Stimulated activated CD4-positive, alpha-beta T cell treated with anti-CD3 and anti-CD28 coated beads, TNF-alpha, amount 100 ng/mL, for 48 hours (primary cell): ENCODE data around the gene FGF14.
"Not testable (repeated sequence)": the region's sequence is repeated elsewhere in the genome, so short reads cannot be mapped to it uniquely, and the experiment has no call there.

Experiments used
- DNase-seq, 3 donors: peaks; one replicate each; pipeline ENCODE4 v3.0.0-alpha.2; 2020; ENCODE audit warnings: low read depth in 3 of 3

The FGF14 gene

GRCh38 chr13:102136735-102137296 lies 265.0 kb downstream of the FGF14 start:
- no peak for DNase-seq

DNA sequence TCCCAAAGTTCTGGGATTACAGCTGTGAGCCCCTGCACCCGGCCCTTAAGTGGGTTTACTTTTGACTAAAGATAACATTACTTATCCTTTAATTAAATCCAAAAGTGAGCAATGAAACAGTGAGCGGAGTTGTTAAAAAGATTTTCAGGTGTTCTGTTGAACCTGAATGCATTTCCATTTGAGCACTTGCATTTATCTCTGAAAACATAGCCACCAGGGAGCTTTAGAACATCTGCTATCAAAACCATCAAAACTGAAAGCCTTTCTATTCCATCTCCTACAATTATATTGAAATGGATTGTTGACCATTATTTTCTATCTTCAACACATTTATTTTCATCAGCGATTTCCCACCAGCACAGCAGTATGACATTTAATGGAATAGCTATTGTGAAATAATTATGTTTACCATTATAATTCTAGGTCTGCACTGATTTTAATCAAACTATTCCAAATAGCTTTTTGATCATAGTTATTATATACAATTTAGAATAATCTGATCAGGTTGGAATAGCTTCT lies 269.0 kb downstream of the FGF14 start:
- DNase-seq = no peak

GRCh38 chr13:102131246-102131645 lies 270.6 kb downstream of the FGF14 start:
- no peak for DNase-seq

GRCh38 chr13:102128216-102128810 lies 273.5 kb downstream of the FGF14 start:
- DNase-seq = no peak

GRCh38 chr13:102127153-102127552 lies 274.7 kb downstream of the FGF14 start:
- no peak for DNase-seq

GRCh38 chr13:102122147-102122546 lies 279.7 kb downstream of the FGF14 start:
- no peak for DNase-seq

DNA sequence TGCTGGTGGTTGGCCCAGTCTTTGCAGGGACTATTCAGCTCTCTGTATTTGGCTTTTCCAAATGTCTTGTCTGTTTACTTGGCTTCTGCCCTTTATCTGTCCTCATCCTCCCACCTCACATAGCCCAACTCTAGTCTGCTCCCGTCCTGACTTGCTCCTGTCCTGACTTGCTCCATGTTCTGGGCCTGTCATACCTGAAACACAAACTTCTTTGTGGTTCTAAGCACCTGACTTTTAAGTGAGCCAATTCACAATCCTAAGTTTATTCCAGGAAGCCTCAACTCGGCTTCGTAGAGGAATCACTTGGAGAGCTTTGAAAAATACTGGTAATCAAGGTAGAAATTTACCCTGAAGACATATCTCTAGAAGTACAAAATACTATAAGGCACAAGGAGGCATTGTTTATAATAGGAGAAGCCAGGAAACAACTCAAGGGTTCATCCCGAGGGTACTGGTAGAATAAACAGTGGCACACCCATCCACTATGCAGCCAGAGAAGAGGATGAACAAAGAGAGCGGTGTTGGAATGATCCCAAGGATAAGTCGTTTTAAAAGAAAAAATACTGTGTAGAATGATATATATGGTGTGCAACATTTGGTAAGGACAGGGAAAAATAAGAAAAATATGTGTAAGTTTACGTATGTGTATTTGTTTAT lies 284.5 kb downstream of the FGF14 start:
- no peak for DNase-seq

DNA sequence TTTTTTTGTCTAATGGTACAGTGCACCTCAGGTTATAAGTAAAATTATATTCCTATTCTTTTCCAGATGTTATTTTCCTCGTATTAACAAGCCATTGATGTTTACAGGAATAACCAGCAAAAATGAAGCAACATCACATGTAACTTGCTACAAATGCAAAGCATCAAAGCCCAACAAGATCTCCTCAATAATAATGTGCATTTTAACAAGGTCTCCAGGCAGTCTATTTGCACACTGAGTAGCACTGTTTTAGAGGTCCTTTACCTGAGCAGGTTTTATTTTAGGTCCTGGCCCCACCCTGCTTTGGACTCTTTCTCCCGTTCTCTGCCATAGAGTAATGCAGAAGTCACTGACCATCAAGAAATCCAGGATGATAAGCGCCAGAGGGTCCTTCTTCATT lies 298.4 kb downstream of the FGF14 start:
- no peak for DNase-seq

DNA sequence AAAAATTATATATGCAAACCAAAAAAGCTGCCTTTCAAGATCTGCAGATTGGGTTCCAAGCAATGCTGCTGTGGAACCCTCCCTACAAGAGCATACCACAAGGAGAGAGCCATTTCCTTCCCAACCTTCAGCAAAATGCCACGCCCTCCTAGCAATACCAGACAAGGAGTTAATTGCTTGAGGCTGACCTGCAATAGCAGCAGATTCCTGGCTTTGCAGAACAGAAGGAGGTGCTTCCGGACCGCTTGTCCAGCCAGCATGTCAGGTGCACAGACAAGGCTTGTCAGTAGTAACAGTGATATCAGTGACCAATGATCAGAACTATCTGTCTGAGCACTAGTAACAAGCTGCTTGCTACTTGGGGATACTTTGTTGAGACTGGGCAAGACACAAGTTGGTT lies 301.6 kb downstream of the FGF14 start:
- DNase-seq = no peak

DNA sequence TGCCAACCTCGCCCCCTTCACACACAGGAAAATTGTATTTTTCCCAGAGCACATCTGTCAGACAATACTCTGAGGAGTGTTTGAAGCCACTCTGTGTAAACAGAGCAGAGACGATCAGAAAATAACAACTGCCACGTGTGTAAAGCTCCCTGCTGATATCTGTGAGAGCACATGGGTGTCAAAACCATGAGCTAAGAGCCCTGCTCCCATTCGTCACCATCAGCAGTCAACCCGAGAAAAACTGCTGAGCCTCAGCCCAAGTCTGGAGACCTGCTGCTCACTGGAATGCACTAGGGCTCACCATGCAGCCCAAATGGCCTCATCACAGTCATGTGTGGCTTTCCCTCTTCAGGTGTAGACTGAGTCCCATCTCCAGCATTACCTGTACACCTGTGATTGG lies 304.1 kb downstream of the FGF14 start:
- DNase-seq = no peak

GRCh38 chr13:102093288-102093687 lies 308.6 kb downstream of the FGF14 start:
- DNase-seq = not testable (repeated sequence)

DNA sequence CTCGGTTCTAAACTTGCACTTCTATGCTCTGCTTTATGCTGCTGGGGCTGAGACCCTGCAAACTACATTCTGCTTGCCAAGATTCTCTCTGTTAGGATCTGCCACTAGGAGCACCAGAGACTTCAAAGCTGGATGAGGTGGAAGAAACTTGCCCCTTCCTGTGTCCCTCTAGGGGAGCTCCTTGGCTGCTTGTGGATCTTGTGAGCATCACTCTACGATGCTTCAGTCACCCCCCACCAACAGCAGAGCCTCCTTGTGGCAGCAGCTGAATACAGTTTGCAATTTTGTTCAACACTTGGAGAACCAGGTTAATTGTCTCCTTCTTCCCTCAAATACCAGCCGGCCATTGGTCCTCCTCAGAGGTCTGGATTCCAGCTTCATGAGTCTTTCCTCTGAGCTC lies 310.6 kb downstream of the FGF14 start:
- no peak for DNase-seq

- no peak for DNase-seq
These were observed 311.3 kb downstream of the FGF14 start for GRCh38 chr13:102090532-102090931.

DNA sequence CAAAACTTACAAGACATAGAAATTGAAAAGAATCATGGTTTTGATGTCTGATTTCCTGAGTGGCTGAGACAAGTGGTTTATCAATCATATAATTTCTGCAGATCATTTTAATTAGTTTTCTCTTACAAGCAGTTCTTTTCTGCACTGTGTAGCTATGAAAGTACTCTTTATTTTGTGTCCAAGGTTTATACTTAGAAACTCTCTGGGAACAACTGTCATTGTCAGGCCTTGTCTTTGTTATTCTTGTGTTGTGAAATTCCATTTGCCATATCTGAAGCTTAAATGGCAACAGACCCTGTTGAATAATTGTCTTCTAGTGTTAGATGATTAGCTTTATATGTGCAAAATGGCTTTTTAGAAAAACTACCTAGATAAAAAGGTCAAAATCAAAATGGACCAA lies 312.1 kb downstream of the FGF14 start:
- no peak for DNase-seq

- DNase-seq = no peak
These were observed 312.7 kb downstream of the FGF14 start for GRCh38 chr13:102089177-102089576.

GRCh38 chr13:102073251-102073650 lies 328.6 kb downstream of the FGF14 start:
- no peak for DNase-seq

GRCh38 chr13:102071711-102072110 lies 330.1 kb downstream of the FGF14 start:
- DNase-seq = no peak

GRCh38 chr13:102068323-102068722 lies 333.5 kb downstream of the FGF14 start:
- not testable (repeated sequence) for DNase-seq

DNA sequence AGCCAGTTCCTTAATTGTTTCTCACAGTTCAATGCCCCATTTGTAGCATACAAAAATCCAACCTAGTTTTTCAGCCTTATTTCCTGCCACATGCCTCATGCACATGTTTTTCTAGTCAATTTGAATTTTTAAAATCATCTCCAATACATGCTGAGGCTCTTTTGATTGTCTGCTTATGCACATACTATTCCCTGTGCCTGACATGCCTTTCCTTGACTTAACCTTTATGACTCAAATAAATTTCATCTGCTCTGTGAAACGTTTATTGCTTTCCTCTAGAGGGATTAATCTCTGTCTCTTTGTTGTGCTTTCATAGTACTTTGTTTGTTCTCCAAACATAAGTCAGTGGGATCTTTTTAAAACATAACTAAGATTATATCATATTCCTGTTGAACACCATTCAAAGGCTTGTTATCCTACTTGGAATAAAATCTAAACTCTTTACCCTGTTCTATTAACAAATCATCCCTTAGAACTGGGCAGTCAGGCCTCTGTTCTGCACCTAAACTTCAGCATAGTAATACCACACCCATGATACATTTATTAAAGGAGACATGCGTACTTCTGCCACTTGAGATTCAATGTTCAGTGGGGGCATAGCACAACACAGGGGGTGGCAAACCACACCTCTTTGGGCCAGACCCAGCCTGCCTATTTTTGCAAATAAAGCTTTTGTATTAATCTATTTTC lies 346.6 kb downstream of the FGF14 start:
- DNase-seq = no peak

GRCh38 chr13:102049853-102050252 lies 352.0 kb downstream of the FGF14 start:
- no peak for DNase-seq

DNA sequence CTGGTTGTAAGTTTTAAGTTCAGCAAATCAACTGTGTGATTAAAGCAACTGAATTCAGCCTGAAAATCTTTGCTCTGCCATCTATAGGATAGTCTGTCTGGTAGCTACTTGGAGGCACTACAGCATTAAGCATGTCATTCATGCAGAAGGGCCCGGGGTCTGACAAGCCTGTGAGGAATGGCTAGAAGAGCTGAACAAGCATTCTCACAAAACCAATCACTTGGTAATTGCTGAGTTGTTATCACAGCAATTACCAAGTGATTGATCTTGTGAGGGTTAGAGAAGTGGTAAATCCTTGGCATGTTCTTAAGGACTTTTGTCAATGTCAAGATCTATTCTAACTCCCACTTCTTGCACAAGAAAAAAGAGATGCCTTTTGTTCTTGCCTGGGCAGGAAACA lies 356.1 kb downstream of the FGF14 start:
- no peak for DNase-seq

DNA sequence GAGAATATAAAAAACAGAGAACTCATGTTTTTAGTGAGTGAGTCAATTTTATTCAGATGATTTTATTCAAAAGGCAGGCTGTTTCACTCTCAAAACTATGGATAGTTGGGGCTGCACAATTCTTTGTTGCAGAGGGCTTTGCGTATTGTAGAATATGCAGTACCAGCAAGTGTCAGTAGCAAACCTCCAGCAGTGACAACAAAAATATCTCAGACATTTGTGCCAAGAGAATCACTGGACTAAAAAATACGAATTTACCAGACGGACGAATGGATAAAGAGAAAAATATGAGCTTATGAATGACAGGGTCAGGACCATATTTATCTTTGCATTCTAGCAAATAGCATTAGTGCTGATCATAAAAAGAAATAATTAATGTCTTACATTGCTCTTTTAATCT lies 359.1 kb downstream of the FGF14 start:
- DNase-seq = no peak

DNA sequence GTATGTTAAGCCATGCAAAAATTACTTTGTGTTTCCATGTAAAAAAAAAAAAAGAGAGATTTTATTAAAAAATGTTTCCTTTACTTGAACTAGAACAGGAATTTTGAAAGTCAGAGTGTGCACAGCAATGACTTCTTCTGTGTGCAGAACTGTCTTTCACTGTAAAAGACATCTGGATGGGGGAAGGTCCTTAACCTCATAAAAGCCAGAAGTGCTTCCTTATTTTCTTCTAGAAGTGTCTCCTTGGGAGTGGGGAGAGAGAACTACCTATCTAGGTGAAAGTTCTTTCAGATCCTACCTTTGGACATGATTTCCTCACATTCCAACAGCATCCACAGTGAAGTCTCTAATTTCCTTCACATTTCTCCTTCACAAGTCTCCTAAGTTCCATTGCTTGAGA lies 360.3 kb downstream of the FGF14 start:
- no peak for DNase-seq
